Stimulated activated CD8-positive, alpha-beta memory T cell treated with anti-CD3 and anti-CD28 coated beads, Interleukin-4, amount 100 ng/mL, for 4 hours (primary cell): ENCODE results near the gene ENTHD1.
"Not testable (repeated sequence)": the region's sequence is repeated elsewhere in the genome, so short reads cannot be mapped to it uniquely, and the experiment has no call there.

Source experiments
- DNase-seq, 2 donors: peaks; one replicate each; pipeline ENCODE4 v3.0.0-alpha.2; 2020; ENCODE audit warnings: low read depth in 2 of 2, low spot score in 1 of 2

ENTHD1 gene

GRCh38 chr22:39735776-39736175, 157.8 kb downstream of the ENTHD1 start:
- DNase-seq: no peak

GRCh38 chr22:39734866-39735265, 158.7 kb downstream of the ENTHD1 start:
- no peak for DNase-seq

- not testable (repeated sequence) for DNase-seq
Observed at GRCh38 chr22:39734046-39734445, 159.5 kb downstream of the ENTHD1 start.

- no peak for DNase-seq
Observed at GRCh38 chr22:39733191-39733590, 160.4 kb downstream of the ENTHD1 start.

GRCh38 chr22:39732625-39733024, 160.9 kb downstream of the ENTHD1 start:
- DNase-seq: no peak

GRCh38 chr22:39731881-39732555, 161.5 kb downstream of the ENTHD1 start:
- no peak for DNase-seq

GRCh38 chr22:39731481-39731880, 162.1 kb downstream of the ENTHD1 start:
- no peak for DNase-seq

- DNase-seq: no peak
Observed at GRCh38 chr22:39729141-39729934, 164.2 kb downstream of the ENTHD1 start.

GRCh38 chr22:39728236-39728860, 165.2 kb downstream of the ENTHD1 start:
- no peak for DNase-seq

GRCh38 chr22:39727541-39727940, 166.0 kb downstream of the ENTHD1 start:
- no peak for DNase-seq

GRCh38 chr22:39725351-39726035, 168.1 kb downstream of the ENTHD1 start:
- no peak for DNase-seq

- DNase-seq: no peak
Observed at GRCh38 chr22:39724857-39725256, 168.7 kb downstream of the ENTHD1 start.

- no peak for DNase-seq
Observed at GRCh38 chr22:39724390-39724789, 169.2 kb downstream of the ENTHD1 start.

GRCh38 chr22:39723899-39724351, 169.6 kb downstream of the ENTHD1 start:
- no peak for DNase-seq

- DNase-seq: no peak
Observed at GRCh38 chr22:39723463-39723862, 170.1 kb downstream of the ENTHD1 start.

- no peak for DNase-seq
Observed at GRCh38 chr22:39722501-39722900, 171.1 kb downstream of the ENTHD1 start.

- no peak for DNase-seq
Observed at GRCh38 chr22:39722032-39722325, 171.6 kb downstream of the ENTHD1 start.

GRCh38 chr22:39721206-39722031, 172.1 kb downstream of the ENTHD1 start:
- DNase-seq: no peak

- no peak for DNase-seq
Observed at GRCh38 chr22:39719559-39720450, 173.8 kb downstream of the ENTHD1 start.
